B cell (primary cell): ENCODE results near the gene RNF213. TPM values are rescaled to one million over a fixed set of nuclear protein-coding genes. Genes with fewer than 3 reads are reported as not detected.

Source experiments
- ATAC-seq: fragments of 200-7000 bp; cut with Tn5 transposase; one replicate; pipeline ENCODE4 v1.10.0; 2021; ENCODE audit warnings: low read depth, mild to moderate bottlenecking, moderate number of reproducible peaks, moderate library complexity
- CTCF ChIA-PET: fragments of 350-600 bp; sonication (Branson Sonifier 250); formaldehyde crosslinking; loops from one replicate; lab custom pipeline; 2021; ENCODE audit warnings: antibody characterized with exemption, inconsistent platforms; lab: Charles Lee
- POLR2A ChIA-PET: fragments of 350-600 bp; sonication (Branson Sonifier 250); formaldehyde crosslinking; loops from one replicate; lab custom pipeline; 2021; ENCODE audit warnings: antibody characterized with exemption; lab: Charles Lee
- DNase-seq: peaks from one replicate; pipeline ENCODE4 v3.0.0; 2013
- H2AFZ ChIP-seq: 2 replicates; pipeline ENCODE4 v1.6.1; 2012; ENCODE audit warnings: mild to moderate bottlenecking, low read depth, low read length; ENCODE audit not compliant: insufficient read depth, poor library complexity, severe bottlenecking
- H3K27ac ChIP-seq, 2 donors: 1 replicate in 1 of 2; 2 replicates in 1 of 2; pipeline ENCODE4 v1.5.1; 2012 to 2013; ENCODE audit warnings: low read length in 2 of 2, mild to moderate bottlenecking in 2 of 2, moderate library complexity in 1 of 2
- H3K27me3 ChIP-seq, 4 experiments: fragments of 200-600 bp in 1 of 4; sonication (generic) in 1 of 4; replicated peaks in 1 of 4; 1 replicate in 2 of 4; 2 replicates in 2 of 4; pipeline versions ENCODE4 v1.6.1 to v1.7.0; 2013 to 2016; ENCODE audit warnings: low read length in 3 of 4, mild to moderate bottlenecking in 2 of 4, mixed read lengths in 1 of 4, moderate library complexity in 1 of 4; ENCODE audit not compliant: insufficient read depth in 4 of 4, control insufficient read depth in 3 of 4; ENCODE audit errors: control extremely low read depth in 1 of 4
- H3K36me3 ChIP-seq, 2 experiments: replicated peaks in 1 of 2; 1 replicate in 1 of 2; 2 replicates in 1 of 2; pipeline versions ENCODE4 v1.6.1 to v1.7.1; 2013; ENCODE audit warnings: low read length in 1 of 2; ENCODE audit not compliant: insufficient read depth in 2 of 2, control insufficient read depth in 1 of 2; ENCODE audit errors: control extremely low read depth in 1 of 2, extremely low read depth in 1 of 2
- H3K4me1 ChIP-seq, 2 donors: fragments of 200-600 bp in 1 of 2; sonication (generic) in 1 of 2; 1 replicate in 1 of 2; 2 replicates in 1 of 2; pipeline versions ENCODE4 v1.5.1 to v1.6.1; 2013 to 2017; ENCODE audit warnings: low read length in 2 of 2; ENCODE audit not compliant: control insufficient read depth in 2 of 2, insufficient read depth in 2 of 2
- H3K4me2 ChIP-seq: replicated peaks from 2 replicates; pipeline ENCODE3; 2012; ENCODE audit warnings: mild to moderate bottlenecking, low read depth, low read length; ENCODE audit not compliant: poor library complexity, severe bottlenecking
- H3K4me3 ChIP-seq, 5 experiments: fragments of 200-600 bp in 1 of 5; sonication (generic) in 1 of 5; 1 replicate in 3 of 5; 2 replicates in 2 of 5; pipeline versions ENCODE4 v1.5.1 to v1.7.0; 2011 to 2016; ENCODE audit warnings: low read length in 4 of 5, mild to moderate bottlenecking in 4 of 5, low read depth in 2 of 5, control low read depth in 1 of 5, moderate library complexity in 1 of 5; ENCODE audit not compliant: insufficient read depth in 1 of 5; ENCODE audit errors: control extremely low read depth in 1 of 5, extremely low read depth in 1 of 5
- H3K79me2 ChIP-seq: fragments of 200-600 bp; sonication (generic); one replicate; pipeline ENCODE4 v1.6.0; 2016; ENCODE audit warnings: low read length; ENCODE audit not compliant: control insufficient read depth, insufficient read depth
- H3K9ac ChIP-seq: fragments of 200-600 bp; sonication (generic); 2 replicates; pipeline ENCODE4 v1.6.1; 2017; ENCODE audit warnings: mild to moderate bottlenecking, low read length, moderate library complexity
- H3K9me3 ChIP-seq, 3 donors: one replicate each; pipeline versions ENCODE4 v1.6.1 to v1.7.1; 2013; ENCODE audit warnings: low read length in 2 of 3; ENCODE audit not compliant: control insufficient read depth in 2 of 3, insufficient read depth in 1 of 3; ENCODE audit errors: control extremely low read depth in 1 of 3
- H4K20me1 ChIP-seq: 2 replicates; pipeline ENCODE4 v1.6.0; 2012; ENCODE audit warnings: mild to moderate bottlenecking, low read length; ENCODE audit not compliant: insufficient read depth, control insufficient read depth, poor library complexity, severe bottlenecking
- H3K27ac Mint-ChIP-seq: one replicate; pipeline ENCODE4 v1.8.0; 2021; ENCODE audit warnings: mixed read lengths
- H3K27me3 Mint-ChIP-seq: one replicate; pipeline ENCODE4 v1.8.0; 2021; ENCODE audit warnings: mixed read lengths
- H3K4me1 Mint-ChIP-seq: one replicate; pipeline ENCODE4 v1.8.0; 2021; ENCODE audit warnings: mixed read lengths
- H3K4me3 Mint-ChIP-seq: one replicate; pipeline ENCODE4 v1.8.0; 2021; ENCODE audit warnings: mixed read lengths
- H3K9me3 Mint-ChIP-seq: one replicate; pipeline ENCODE4 v1.8.0; 2022; ENCODE audit warnings: mixed read lengths; ENCODE audit not compliant: insufficient read depth
- EZH2 ChIP-seq: IDR thresholded peaks from 2 replicates; pipeline ENCODE4 v1.6.1; 2012; ENCODE audit warnings: borderline replicate concordance, low read depth, mild to moderate bottlenecking, moderate library complexity, low read length; ENCODE audit not compliant: insufficient read depth, poor library complexity, severe bottlenecking
- WGBS: methylation state at CpG from one replicate; pipeline ENCODE4 v1.1.5; 2013; ENCODE audit warnings: missing lambda C conversion rate; ENCODE audit not compliant: insufficient coverage; 5-methylcytosine and 5-hydroxymethylcytosine counted together
- intact Hi-C: fragments of 100-400 bp; cut with micrococcal nuclease; formaldehyde crosslinking; loops from one replicate; pipeline ENCODE4 v1.10.0; 2022
- polyA plus RNA-seq: library from polyadenylated mRNA; depleted of rRNA; stranded (reverse); fragments of >200 nt; gene quantifications from 2 replicates; pipeline ENCODE4 v1.2.3, GENCODE V29; 2012
- total RNA-seq, 2 donors: library from RNA; stranded (reverse); fragments of 120-200 nt in 1 of 2; gene quantifications; 1 replicate in 1 of 2; 2 replicates in 1 of 2; pipeline versions ENCODE4 v1.2.3 to v1.2.4, GENCODE V29; 2013 to 2022
- TF ChIP-seq, protein P1 (sequence below): fragments of 200-600 bp; IDR thresholded peaks from one replicate; pipeline ENCODE4 v1.8.0; 2022; ENCODE audit warnings: antibody characterized with exemption, mild to moderate bottlenecking

RNF213 gene
- total and polyA plus RNA-seq, 2 donors (not counting 1 experiment from before 2014, with no cell fraction given) = 121 to 287 TPM

DNA sequence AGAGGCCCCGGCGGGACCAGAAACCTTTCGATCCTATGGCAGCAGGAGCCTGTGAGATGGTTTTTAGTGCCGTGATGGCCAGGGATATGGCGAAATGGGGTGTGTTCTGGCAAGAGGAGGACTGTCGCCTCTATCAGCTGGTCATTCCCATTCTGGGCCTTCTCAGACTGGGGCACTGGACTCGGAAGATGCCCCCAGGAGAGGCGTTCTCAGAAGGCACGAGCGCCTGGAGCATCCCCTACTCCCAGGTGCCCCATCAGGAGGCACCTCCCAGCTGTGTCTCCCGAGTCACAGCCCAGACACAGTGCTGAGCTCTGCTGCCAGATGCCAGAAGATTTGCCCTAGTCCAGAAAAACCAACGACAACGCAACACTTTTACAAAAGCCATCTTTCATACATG, 99.7 kb downstream of the RNF213 start:
- H3K27me3 Mint-ChIP-seq = no peaks in the 10 kb centered on the region
- 98% methylated on average over 12 of the region's 13 CpGs for WGBS
- no peak overlapping the region for H3K27ac ChIP-seq
- H4K20me1 ChIP-seq = no peaks in the 10 kb centered on the region
- H3K9ac ChIP-seq = no peak overlapping the region
- peaks cover 6 to 84% of the 10 kb centered on the region in 2 experiments for H3K36me3 ChIP-seq
- no peaks in the 10 kb centered on the region for H3K4me1 Mint-ChIP-seq
- intact Hi-C loops = no loop called here
- H3K4me3 ChIP-seq = no peak overlapping the region
- no peaks in the 10 kb centered on the region for H3K9me3 Mint-ChIP-seq
- DNase-seq (no peak), ATAC-seq (no peak)
- no peak overlapping the region for H2AFZ ChIP-seq
- no peaks in the 10 kb centered on the region for H3K79me2 ChIP-seq
- H3K27me3 ChIP-seq = no peaks in the 10 kb centered on the region
- ChIA-PET CTCF (no interaction called here), POLR2A (no interaction called here)
- H3K4me3 Mint-ChIP-seq = no peak overlapping the region
- H3K9me3 ChIP-seq = peaks cover 0 to 16% (median 0%) of the 10 kb centered on the region in 3 donors
- no peaks in the 10 kb centered on the region for H3K4me1 ChIP-seq
- TF ChIP-seq, protein P1, sequence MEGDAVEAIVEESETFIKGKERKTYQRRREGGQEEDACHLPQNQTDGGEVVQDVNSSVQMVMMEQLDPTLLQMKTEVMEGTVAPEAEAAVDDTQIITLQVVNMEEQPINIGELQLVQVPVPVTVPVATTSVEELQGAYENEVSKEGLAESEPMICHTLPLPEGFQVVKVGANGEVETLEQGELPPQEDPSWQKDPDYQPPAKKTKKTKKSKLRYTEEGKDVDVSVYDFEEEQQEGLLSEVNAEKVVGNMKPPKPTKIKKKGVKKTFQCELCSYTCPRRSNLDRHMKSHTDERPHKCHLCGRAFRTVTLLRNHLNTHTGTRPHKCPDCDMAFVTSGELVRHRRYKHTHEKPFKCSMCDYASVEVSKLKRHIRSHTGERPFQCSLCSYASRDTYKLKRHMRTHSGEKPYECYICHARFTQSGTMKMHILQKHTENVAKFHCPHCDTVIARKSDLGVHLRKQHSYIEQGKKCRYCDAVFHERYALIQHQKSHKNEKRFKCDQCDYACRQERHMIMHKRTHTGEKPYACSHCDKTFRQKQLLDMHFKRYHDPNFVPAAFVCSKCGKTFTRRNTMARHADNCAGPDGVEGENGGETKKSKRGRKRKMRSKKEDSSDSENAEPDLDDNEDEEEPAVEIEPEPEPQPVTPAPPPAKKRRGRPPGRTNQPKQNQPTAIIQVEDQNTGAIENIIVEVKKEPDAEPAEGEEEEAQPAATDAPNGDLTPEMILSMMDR = no peak
- no peak for TF ChIP-seq EZH2
- no peak overlapping the region for H3K4me2 ChIP-seq
- no peak overlapping the region for H3K27ac Mint-ChIP-seq

DNA sequence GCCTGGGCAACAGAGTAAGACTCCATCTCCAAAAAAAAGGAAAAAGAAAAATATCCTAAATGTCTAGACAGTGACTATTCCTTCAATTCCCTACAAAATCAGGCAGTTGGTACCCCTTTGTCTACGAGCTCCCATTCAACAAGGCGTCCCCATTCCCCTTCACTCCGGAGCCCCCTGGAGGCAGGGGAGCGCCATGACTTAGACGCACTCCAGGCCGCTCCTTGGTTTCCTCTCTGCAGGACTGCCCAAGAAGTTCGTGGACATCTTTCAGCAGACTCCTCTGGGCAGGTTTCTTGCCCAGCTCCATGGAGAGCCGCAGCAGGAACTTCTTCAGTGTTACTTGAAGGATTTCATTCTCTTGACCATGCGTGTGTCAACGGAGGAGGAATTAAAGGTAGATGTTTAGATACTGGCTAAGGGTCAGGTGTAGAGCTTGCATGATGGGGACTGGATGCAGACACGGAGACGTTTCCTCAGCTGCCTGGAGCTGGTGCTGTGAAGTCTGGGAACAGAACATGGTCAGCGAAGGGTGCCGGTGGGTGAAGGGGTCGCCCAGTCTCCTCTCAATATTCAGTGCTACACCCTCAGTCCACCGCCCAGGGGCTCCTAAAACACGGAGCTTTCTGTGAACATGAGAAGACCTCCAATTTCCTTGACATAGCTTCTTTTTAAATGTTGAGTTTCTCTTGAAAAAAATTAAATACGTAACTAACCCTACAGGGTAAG, 101.0 kb downstream of the RNF213 start:
- Histone ChIP-seq H3K9ac (no peak overlapping the region), H3K4me1 (no peaks in the 10 kb centered on the region), H3K4me2 (no peak overlapping the region), H3K27me3 (no peaks in the 10 kb centered on the region), H3K79me2 (no peaks in the 10 kb centered on the region), H3K27ac (no peak overlapping the region), H4K20me1 (no peaks in the 10 kb centered on the region), H3K9me3 (peaks cover 0 to 16% (median 0%) of the 10 kb centered on the region in 3 donors), H3K4me3 (no peak overlapping the region), H2AFZ (no peak overlapping the region), H3K36me3 (peaks cover 6 to 86% of the 10 kb centered on the region in 2 experiments)
- Mint-ChIP-seq H3K27ac (no peak overlapping the region), H3K27me3 (no peaks in the 10 kb centered on the region), H3K9me3 (no peaks in the 10 kb centered on the region), H3K4me1 (no peaks in the 10 kb centered on the region), H3K4me3 (no peak overlapping the region)
- TF ChIP-seq, protein P1 = peak; percentile 32
- TF ChIP-seq EZH2 = no peak
- ChIA-PET POLR2A (no interaction called here), CTCF (interaction anchor here (2.1 to 2.9 kb wide), 2 partner anchors 10 to 166 kb away, joined by 6 to 26 read pairs; no protein-coding TSS in a partner anchor)
- WGBS = 93% methylated on average over 14 of the region's 18 CpGs
- DNase-seq (no peak), ATAC-seq (no peak)
- intact Hi-C loops = no loop called here
